NCI-H2196 treated with DMSO at 0.1 percent for 48 hours (cell line): ENCODE measurements around the gene CHST7.

Experiments
- DNase-seq: peaks from one replicate; lab custom pipeline; 2025; ENCODE audit not compliant: unreplicated experiment; lab: John Stamatoyannopoulos, UW

CHST7 gene

GRCh38 chrX:46572340-46572936 lies 1.1 kb upstream of the CHST7 start:
- DNase-seq, result no peak

DNA sequence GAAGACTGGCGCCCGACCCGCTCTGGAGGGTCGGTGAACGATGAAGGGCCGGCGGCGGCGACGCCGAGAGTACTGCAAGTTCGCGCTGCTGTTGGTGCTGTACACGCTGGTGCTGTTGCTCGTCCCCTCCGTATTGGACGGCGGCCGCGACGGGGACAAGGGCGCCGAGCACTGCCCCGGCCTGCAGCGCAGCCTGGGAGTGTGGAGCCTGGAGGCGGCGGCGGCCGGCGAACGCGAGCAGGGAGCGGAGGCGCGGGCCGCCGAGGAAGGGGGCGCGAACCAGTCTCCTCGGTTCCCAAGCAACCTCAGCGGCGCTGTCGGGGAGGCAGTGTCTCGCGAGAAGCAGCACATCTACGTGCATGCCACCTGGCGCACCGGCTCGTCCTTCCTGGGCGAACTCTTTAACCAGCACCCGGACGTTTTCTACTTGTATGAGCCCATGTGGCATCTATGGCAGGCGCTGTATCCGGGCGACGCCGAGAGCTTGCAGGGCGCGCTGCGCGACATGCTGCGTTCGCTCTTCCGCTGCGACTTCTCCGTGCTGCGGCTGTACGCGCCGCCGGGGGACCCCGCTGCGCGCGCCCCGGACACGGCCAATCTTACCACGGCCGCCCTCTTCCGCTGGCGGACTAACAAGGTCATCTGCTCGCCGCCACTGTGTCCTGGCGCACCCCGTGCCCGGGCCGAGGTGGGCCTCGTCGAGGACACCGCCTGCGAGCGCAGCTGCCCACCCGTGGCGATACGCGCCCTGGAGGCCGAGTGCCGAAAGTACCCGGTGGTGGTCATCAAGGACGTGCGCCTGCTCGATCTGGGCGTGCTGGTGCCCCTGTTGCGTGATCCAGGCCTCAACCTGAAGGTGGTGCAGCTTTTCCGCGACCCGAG lies 568 bp downstream of the CHST7 start:
- DNase-seq, result no peak

DNA sequence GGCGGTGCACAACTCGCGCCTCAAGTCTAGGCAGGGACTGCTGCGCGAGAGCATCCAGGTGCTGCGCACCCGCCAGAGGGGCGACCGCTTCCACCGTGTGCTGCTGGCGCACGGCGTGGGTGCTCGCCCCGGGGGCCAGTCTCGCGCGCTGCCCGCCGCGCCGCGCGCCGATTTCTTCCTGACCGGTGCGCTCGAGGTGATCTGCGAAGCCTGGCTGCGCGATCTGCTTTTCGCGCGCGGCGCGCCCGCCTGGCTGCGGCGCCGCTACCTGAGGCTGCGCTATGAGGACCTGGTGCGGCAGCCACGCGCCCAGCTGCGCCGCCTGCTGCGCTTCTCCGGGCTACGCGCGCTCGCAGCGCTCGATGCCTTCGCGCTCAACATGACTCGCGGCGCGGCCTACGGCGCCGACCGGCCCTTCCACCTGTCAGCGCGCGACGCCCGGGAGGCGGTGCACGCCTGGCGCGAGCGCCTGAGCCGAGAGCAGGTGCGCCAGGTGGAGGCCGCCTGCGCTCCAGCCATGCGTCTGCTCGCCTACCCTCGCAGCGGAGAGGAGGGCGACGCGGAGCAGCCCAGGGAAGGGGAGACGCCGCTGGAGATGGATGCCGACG lies 1.3 kb downstream of the CHST7 start:
- DNase-seq, result peak; percentile 6

GRCh38 chrX:46575586-46575985 lies 2.0 kb downstream of the CHST7 start:
- no peak for DNase-seq

- no peak for DNase-seq
Observed at GRCh38 chrX:46575991-46576392, 2.4 kb downstream of the CHST7 start.

DNA sequence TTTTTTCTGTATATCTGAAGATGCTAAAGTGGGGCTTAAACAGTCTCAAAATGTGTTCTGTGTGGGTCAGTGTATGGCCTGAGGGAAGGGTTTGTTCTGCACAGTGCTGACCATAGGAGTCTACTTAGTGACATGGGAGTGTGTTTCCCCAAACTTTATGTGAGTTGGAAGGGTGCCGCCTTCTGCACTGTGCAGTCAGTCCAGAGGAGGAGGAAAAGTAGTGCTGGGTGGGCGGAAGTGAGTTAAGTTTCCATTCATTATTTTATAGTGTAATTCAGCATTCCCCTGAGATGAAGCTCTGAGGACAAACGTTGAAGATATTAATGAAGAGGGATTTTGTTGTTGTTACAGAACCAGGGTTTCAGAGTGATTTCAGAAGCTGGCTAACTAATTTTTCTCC lies 2.9 kb downstream of the CHST7 start:
- no peak for DNase-seq

DNA sequence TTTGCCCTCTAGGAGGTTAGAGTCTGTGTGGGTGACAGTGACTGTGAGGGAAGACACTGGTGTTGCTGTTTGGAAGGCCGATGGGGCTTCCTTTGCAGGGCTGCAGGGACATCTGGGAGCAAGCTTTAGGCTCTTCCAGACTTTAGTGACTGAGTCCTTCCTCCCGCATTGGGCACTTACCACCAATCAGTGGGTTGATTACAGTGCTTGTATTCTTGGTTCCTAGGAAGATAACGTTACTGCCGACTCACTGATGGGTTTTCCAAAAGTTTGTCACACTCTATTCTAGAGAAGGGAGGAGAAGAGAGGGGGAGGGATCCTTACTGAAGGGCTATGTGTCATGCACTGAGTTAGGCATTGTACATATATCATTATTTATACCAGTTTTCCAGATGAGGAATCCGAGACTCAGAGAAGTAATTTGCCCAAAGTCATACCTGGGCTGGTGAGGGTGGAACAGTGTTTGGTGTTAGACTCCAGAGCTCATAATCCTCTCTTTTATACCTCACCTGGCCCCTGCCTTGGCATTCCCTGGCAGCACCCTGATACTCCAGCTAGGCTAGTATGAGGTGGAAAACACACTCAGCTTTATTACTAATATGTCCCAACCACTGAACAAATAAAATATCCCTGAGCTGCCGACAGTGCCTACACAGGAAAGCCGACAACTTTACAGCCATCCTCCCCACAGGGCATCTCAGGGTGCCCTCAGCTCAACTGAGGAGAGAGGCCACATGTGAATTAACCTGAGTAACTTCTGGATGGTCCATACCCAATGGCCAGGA lies 3.8 kb downstream of the CHST7 start:
- no peak for DNase-seq

DNA sequence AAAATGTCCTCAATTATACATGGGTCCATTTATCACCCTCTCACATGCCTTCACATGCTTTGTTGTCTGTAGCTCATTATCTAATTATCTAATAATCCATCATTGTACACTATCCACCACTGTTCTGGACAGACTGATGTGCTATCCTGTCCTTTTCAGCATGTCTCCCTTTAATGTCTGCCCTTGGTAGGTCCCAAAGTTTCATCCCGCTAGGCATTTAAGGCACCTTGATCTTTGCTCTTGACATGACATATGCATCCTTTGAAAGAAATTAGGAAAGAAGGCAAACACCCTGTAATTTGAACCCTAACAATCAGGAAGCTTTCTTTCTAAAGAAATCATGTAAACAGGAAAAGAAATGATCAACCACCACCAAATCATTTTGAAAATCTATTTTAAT lies 5.7 kb downstream of the CHST7 start:
- DNase-seq, result no peak

DNA sequence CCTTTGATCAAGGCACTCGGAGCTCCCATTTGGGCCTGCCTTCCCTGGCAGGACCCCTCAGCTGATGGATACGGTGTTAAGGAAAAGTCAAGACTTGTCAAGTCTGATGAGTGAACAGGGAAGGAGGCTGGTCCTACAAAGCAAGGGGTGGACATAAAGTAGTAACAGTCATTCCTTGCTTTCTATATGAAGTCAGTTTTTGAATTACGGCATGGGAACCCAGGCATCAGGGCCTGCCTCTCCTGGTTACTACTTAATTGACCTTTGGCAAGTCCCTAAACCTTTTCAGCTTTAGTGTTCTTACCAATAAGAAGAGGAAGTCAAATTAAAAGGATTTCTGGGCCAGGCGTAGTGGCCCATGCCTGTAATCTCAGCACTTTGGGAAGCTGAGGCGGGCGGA lies 7.0 kb downstream of the CHST7 start:
- no peak for DNase-seq

GRCh38 chrX:46582325-46582724 lies 8.8 kb downstream of the CHST7 start:
- no peak for DNase-seq

- no peak for DNase-seq
Observed at GRCh38 chrX:46582966-46583365, 9.4 kb downstream of the CHST7 start.

- DNase-seq, result no peak
Observed at GRCh38 chrX:46584736-46585135, 11.2 kb downstream of the CHST7 start.

DNA sequence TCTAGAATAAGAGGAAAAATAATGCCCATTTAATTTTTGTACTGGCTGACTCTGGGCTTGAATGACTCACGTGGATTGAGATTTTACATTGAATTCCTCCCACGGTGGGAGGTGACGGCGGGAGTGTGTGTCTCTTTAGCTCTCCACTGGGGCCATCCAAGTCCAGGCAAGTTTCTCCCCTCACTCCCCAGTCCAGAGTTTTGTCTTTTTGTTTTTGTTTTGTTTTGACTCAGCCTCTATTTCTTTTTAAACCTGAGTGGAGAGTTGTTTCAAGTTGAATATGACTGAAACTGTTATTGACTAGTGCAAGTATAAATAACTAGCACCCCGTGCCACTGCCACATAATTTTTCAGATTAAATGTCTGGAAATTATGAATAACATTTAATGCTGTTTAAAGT lies 13.6 kb downstream of the CHST7 start:
- no peak for DNase-seq

DNA sequence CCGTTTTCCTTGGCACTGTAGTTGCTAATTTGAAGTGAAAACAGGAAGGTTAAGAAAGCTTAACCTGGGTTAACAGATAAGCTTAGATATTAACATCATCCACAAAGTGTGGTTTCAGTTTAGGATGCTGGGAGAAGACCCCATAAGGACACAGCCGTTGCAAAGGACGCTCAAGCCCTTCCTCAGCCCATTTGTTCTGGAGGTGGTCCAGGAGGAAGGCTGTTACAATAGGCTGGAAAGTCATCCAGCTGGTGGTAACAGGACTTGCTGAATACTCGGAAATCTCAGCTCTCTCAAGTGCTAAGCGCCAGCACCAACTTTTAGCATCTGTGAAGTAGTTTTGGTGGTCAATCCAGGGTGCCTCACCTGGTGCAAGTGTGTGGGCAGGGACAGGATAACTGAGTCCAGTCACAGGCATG lies 14.2 kb downstream of the CHST7 start:
- no peak for DNase-seq

- no peak for DNase-seq
Observed at GRCh38 chrX:46588263-46588662, 14.7 kb downstream of the CHST7 start.

DNA sequence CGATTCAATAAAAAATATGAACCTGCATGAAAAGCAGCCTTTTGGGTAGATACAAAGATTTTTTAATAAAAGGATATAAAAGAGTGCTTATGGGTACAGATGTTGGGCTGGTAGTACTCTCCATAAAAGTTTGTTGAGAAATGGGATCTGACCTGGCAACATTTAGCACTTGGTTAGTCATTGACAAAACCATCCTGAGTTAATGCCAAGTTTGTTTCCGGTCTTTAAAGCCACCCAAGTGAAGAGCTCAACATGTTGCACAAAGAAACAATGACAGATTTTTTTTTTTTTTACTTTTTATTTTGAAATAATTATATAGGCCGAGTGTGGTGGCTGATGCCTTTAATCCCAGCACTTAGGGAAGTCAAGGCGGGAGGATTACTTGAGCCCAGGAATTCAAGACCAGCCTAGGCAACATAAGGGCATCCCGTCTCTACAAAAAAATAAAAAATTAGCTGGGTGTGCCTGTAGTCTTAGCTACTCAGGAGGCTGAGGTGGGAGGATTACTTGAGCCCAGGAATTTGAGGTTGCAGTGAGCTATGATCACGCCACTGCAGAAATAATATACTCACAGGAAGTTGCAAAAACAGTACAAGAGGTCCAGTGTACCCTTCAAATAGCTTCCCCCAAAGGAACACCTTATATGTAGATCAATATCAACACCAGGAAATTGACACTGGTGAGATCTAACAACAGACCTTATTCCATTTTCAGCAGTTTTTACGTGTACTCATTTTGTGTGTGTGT lies 16.6 kb downstream of the CHST7 start:
- DNase-seq, result no peak

DNA sequence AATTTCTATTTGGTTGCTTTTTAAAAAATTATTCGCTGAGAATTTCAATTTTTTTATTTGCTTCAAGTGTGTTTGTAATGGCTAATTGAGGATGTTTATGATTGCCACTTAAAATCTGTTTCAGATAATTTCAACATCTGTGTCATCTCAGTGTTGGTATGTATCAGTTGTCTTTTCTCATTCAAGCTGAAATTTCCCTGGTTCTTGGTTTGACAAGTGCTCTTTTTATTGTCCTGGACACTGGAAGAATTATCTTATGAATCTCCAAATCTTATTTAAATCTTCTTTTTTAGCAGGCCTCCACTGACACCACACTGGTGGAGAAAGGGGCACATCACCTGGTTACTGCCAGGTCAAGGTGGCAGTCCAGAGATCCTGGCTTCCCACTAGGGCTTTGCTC lies 21.5 kb downstream of the CHST7 start:
- DNase-seq, result no peak

- DNase-seq, result no peak
Observed at GRCh38 chrX:46597208-46597607, 23.6 kb downstream of the CHST7 start.

DNA sequence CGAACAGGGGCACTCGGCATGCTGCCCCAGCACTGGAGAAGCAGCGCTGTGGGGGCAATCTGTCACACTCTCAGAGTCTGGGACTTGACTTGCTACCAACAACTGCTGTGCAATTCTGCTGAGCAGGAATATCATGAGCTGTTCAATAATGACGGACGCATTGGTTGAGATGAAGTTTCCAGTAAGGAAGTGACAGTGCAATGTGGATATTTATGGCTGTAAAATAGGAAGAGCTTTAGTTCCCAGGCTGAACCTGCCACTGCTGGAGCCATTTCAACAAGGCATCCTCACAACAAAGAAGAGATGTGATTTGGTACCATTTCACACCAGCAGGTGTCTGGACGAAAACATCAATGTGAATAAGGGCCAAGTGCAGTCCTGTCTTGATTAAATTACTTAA lies 24.2 kb downstream of the CHST7 start:
- no peak for DNase-seq

GRCh38 chrX:46599051-46599560 lies 25.5 kb downstream of the CHST7 start:
- DNase-seq, result no peak

- no peak for DNase-seq
Observed at GRCh38 chrX:46601283-46601682, 27.7 kb downstream of the CHST7 start.
